PC-9 (cell line): Measurements from ENCODE around the gene CELF2.

Experiments
- EZH2 ChIP-seq: fragments of 200-600 bp; sonication (generic); IDR thresholded peaks from 2 replicates; pipeline ENCODE4 v1.8.0; 2017; ENCODE audit warnings: antibody characterized with exemption, low read depth
- TF ChIP-seq, protein P1 (sequence below): fragments of 200-600 bp; sonication (generic); conservative IDR thresholded peaks from 2 replicates; pipeline ENCODE4 v1.6.1; 2017; ENCODE audit warnings: mixed run types, antibody characterized with exemption, mild to moderate bottlenecking, moderate library complexity

DNA sequence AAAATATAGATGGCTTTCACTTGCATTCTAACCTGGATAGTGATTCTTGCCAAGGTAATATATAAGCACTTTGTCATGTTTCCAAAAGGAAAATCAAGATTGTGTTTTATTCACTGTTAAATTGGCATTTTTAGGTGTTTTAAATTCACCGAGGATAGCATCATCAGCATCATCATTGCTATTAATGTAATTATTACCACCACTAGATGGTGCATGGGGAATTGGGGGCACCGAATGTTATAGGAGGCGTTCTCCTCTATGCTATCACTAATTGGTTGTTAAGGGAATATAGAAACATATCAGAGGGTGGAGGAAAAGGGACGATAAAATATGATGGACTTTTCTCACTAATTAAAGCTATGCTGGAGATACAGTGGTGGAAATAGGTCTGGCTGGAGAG lies 95.5 kb downstream of the CELF2 start:
- TF ChIP-seq, protein P1, sequence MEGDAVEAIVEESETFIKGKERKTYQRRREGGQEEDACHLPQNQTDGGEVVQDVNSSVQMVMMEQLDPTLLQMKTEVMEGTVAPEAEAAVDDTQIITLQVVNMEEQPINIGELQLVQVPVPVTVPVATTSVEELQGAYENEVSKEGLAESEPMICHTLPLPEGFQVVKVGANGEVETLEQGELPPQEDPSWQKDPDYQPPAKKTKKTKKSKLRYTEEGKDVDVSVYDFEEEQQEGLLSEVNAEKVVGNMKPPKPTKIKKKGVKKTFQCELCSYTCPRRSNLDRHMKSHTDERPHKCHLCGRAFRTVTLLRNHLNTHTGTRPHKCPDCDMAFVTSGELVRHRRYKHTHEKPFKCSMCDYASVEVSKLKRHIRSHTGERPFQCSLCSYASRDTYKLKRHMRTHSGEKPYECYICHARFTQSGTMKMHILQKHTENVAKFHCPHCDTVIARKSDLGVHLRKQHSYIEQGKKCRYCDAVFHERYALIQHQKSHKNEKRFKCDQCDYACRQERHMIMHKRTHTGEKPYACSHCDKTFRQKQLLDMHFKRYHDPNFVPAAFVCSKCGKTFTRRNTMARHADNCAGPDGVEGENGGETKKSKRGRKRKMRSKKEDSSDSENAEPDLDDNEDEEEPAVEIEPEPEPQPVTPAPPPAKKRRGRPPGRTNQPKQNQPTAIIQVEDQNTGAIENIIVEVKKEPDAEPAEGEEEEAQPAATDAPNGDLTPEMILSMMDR: no peak
- no peak for TF ChIP-seq EZH2
